DMS153 (cell line): ENCODE data around the gene SEC14L1.
"Not testable (repeated sequence)": the region's sequence is repeated elsewhere in the genome, so short reads cannot be mapped to it uniquely, and the experiment has no call there.

Source experiments
- DNase-seq: peaks from one replicate; lab custom pipeline; 2025; lab: John Stamatoyannopoulos, UW

The SEC14L1 gene

DNA sequence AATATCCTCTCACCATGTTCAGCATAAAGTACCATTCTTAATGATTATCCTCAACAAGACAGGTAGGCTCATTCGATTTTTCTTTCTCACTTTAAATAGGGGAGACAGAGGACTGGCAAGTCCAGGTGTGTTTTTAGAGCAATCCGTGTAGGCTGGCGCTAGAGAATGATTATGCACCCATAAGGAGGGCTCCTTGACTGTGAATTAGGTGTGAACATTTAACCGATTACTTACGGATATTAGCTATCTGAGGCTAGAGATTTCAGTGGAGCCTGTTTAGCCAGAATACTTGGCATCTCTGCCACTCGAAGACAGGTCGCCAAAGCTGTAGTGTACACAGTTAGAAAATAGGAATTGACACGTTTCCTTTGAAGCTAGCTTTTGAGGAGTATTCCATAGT lies 1.9 kb downstream of the SEC14L1 start:
- DNase-seq: no peak

DNA sequence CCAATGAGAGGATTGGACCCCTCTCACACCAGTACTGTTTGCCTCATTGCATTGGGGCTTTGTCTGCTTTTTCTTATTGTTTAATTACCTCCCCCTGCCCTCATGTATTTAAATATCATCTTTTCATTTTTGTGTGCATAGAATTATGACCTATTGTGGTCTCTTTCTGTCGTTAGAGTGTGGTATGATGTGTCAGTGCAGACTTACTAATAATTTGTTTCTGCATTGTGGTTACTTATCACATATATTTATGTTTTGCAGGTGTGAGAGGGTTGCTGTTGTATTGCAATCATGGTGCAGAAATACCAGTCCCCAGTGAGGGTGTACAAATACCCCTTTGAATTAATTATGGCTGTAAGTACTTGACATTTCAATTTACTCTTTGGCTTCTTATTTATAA lies 2.5 kb downstream of the SEC14L1 start:
- no peak for DNase-seq

- peak; percentile 59 for DNase-seq
Observed at GRCh38 chr17:77144227-77144626, 3.5 kb downstream of the SEC14L1 start.

DNA sequence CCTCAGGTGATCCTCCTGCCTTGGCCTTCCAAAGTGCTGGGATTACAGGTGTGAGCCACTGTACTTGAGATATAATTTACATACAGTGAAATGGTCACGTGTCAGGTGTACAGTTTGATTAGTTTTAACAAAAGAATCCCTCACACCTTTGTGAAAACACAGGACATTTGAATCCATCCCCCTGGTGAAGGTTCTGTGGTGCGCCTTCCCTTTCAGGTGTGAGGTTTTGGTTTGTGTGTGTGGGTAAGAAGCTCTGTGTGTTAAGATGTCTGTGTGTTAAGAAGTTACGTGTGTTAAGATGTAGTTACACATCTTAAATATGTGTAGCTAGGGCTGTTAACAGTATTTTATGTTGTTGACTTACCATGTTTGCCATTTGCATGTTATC lies 4.4 kb downstream of the SEC14L1 start:
- no peak for DNase-seq

DNA sequence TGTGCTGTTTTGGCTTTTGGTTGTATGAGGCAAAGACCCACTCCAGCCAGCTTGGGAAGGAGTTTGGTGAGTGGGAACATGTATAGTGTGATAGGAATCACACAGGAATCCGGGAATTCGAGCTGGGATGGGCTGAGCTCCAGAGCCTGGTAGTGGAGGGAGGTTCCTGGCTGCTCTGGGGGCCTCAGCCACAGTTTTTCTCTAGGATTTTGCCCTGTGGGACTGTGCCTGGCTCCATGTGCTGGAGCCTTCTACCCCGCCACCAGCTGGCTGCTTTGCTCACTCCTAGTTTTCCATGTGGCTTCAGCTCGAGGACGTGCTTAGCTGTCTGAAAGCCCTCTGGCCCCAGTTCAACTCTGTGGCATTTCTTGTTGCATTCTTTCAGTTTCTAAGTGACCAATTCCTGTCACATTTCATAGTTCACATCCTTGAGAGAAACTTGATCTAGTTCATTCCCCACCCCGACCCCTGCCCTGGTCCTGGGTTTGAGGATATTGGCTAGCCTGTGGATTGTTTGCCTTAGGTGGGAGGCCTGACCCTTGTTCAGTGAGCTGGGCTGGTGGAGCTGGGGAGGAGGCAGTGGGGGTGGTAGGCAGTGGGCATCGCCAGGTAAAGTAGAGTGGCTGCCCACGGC lies 5.0 kb downstream of the SEC14L1 start:
- no peak for DNase-seq

DNA sequence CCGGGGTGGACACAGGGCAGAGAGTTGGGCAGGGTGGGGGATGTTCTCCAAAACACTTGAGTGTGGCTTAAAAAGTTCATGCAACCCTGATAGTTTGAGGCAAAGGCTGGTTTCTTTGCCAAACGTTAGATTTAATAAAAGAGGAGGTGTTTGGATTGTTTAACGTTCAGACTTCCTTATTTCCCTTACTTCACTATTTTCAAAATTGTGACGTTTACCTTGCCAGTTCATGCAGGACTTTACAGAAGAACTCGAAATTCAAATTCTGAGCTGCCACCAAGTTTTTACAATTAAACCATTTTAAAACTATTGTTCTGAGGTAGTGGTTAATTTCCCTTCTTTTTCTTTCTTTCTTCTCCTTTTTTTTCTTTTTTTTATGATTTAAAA lies 5.5 kb downstream of the SEC14L1 start:
- DNase-seq: no peak

DNA sequence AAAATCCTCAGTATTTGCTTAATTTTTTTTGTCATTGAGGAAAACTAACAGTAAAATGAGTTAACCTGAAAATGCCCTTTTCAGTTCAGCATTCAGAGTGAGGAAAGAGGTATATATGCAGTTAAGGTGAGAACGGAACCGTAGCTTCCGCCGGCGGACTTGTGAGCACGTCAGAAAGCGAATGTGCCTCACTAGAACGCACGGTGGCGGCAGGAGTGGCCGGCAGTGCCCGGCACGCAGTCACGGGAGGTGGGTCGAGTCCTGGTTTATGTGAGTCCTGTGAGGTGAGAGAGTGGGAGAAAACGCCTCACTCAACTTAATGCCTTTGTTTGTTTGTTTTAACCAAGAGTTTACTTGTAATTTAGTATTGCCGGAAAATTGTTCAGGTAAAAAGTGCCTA lies 6.1 kb downstream of the SEC14L1 start:
- DNase-seq: no peak

DNA sequence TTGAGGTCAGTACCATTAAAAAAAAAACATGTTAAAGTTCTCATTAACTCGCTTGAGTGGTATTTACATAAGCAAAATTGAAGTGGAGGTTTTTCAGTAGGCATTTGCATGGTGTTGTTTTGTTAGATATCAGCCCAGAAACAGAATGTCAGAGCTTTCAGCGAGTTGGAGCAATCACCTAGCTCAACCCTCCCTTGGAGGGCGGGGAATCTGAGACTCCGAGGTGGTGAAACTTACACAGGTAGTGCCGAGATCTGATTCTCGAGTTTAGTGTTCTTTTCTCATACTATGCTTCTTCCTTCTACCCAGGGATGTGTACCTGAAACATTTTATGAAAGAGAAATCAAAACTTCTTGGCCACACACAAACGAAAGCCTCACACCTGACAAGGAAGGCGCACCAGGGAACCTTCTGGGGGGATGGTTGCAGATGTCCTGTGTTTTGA lies 6.6 kb downstream of the SEC14L1 start:
- no peak for DNase-seq

GRCh38 chr17:77148077-77148939 lies 7.5 kb downstream of the SEC14L1 start:
- no peak for DNase-seq

- no peak for DNase-seq
Observed at GRCh38 chr17:77148940-77149510, 8.3 kb downstream of the SEC14L1 start.

DNA sequence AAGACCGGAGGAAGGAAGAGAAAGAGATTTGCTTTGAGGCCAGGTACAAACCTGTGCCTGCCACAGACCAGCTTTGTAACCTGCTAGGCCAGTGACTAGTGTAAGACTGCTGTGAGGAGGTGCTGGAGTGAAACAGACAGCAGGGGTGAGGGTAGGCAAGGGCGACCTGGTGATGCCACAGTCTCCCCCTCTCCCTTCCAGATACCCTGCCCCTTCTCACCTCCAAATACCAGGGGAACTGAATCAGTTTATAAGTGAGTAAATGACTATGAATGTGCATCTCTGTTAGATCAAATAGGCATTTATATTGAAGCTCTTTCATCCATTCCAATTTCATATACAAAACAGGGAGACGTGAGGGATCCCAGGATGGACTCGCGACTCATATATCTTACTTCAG lies 9.4 kb downstream of the SEC14L1 start:
- no peak for DNase-seq

DNA sequence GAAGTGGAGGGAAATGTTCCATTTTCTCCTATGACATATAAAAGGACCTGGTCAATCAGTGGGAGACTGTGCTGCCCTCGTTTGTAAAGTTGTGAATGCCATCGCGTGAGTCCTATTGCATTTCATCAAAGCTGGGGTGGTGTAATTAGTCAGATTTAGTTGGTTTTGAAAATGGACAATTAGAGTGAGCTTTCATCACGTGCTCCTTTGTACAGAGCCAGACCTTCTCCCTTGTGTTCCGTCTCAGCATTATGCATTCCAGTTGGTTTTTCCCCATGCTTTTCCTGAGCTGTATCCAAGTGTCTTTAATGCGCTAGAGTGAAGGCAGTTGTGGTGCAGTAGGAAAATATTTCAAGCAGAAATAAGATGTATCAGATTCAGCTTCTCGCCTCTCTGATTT lies 10.4 kb downstream of the SEC14L1 start:
- DNase-seq: no peak

DNA sequence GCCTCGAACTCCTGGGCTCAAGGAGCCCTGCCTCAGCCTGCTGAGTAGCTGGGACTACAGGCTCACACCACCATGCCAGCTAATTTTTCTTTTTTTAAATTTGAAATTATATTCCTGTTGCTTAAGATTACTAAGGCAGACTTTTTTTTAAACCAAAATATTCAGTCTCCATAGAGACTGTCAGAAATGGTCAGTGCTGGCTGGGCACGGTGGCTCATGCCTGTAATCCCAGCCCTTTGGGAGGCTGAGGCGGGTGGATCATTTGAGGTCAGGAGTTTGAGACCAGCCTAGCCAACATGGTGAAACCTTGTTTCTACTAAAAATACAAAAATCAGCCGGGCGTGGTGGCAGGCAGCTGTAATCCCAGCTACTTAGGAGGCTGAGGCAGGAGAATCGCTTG lies 11.3 kb downstream of the SEC14L1 start:
- DNase-seq: not testable (repeated sequence)

- no peak for DNase-seq
Observed at GRCh38 chr17:77153472-77153871, 12.7 kb downstream of the SEC14L1 start.

GRCh38 chr17:77153999-77154586 lies 13.3 kb downstream of the SEC14L1 start:
- no peak for DNase-seq

GRCh38 chr17:77155125-77155524 lies 14.4 kb downstream of the SEC14L1 start:
- no peak for DNase-seq

DNA sequence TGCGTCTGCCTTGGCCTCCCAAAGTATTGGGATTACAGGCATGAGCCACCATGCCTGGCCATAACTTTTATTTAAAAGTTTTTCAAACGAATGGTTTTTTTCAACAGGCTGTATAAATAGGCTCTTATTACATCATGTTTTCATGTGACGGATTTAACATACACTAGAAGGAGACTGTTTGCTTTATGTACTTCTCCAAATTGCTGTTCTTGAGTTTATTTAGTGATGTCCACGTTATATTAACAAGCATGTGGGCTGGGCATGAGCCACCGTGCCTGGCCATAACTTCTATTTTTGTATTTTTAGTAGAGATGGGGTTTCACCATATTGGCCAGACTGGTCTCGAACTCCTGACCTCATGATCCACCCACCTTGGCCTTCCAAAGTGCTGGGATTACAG lies 17.0 kb downstream of the SEC14L1 start:
- not testable (repeated sequence) for DNase-seq

DNA sequence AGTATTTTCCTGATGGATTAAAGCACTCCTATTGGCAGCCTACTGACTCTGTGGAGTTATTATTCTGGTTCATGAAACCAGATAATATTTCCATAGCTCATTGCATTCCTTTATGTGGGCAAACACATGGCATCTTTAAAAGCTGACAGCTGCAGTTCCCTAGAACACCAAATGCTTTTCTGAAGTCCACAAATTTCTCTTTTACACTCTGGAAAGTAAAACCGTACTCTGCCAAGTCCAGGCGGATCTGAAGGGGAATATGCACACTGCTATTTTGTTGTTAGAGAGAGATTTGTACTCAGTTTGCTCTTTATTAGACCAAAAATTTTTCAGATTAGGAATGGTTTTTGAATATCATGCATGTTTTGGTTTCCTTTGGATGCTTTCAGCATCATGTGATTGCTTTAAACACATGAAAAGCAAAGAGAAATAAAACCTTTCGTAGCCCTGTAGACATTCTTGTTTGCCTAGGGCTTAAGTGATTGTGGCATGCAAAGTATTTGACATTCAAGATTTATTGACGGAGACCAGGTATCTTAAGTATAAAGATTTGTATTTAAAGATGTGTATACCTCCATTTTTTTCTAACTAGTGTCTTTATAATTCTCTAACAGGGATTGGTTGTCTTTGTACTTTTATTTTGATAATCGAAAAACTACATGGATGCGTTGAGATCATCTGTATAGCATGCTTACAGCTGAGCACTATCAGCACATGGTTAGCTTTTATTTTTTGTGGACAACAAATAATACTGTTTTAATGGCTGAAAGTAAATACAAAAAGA lies 19.5 kb downstream of the SEC14L1 start:
- DNase-seq: peak; percentile 65

GRCh38 chr17:77160875-77161530 lies 20.2 kb downstream of the SEC14L1 start:
- peak; percentile 91 for DNase-seq

GRCh38 chr17:77161953-77162352 lies 21.2 kb downstream of the SEC14L1 start:
- no peak for DNase-seq

GRCh38 chr17:77163001-77163400 lies 22.2 kb downstream of the SEC14L1 start:
- DNase-seq: no peak
